Left lung (tissue), 10 donors: ENCODE data around the gene SMARCAL1. TPM values are rescaled to one million over a fixed set of nuclear protein-coding genes. Genes with fewer than 3 reads are reported as not detected.

Experiments
- ATAC-seq: fragments of 200-7000 bp; cut with Tn5 transposase; one replicate; pipeline ENCODE4 v1.9.1; 2020; ENCODE audit warnings: moderate library complexity
- DNase-seq, 4 donors: peaks; one replicate each; pipeline ENCODE4 v3.0.0-alpha.2; 2013 to 2020
- H3K27ac ChIP-seq, 2 donors: fragments of 200-600 bp; sonication (generic) in 1 of 2; one replicate each; pipeline versions ENCODE4 v1.5.0 to v1.8.0; 2020 to 2021
- H3K27me3 ChIP-seq, 2 donors: fragments of 200-600 bp; sonication (generic) in 1 of 2; one replicate each; pipeline versions ENCODE4 v1.5.0 to v1.8.0; 2020 to 2021
- H3K36me3 ChIP-seq, 2 donors: fragments of 200-600 bp; sonication (generic) in 1 of 2; one replicate each; pipeline versions ENCODE4 v1.5.0 to v1.8.0; 2020 to 2021
- H3K4me1 ChIP-seq, 2 donors: fragments of 200-600 bp; one replicate each; pipeline ENCODE4 v1.8.0; 2021
- H3K4me3 ChIP-seq, 2 donors: fragments of 200-600 bp; sonication (generic) in 1 of 2; one replicate each; pipeline versions ENCODE4 v1.5.0 to v1.8.0; 2020 to 2021; ENCODE audit warnings: mild to moderate bottlenecking in 1 of 2
- H3K9me3 ChIP-seq, 2 donors: fragments of 200-600 bp; sonication (generic) in 1 of 2; one replicate each; pipeline versions ENCODE4 v1.5.0 to v1.8.0; 2020 to 2021
- intact Hi-C, 2 donors: fragments of 100-400 bp; cut with DNase I; formaldehyde crosslinking; loops; one replicate each; pipeline versions ENCODE4 v1.11.2 to v1.14.2; 2022
- polyA plus RNA-seq, 6 donors: library from polyadenylated mRNA; unstranded; fragments of 120-200 nt; gene quantifications; one replicate each; pipeline ENCODE4 v1.2.1, GENCODE V29; 2013; ENCODE audit not compliant: insufficient read length in 6 of 6
- total RNA-seq, 2 donors: library from RNA; stranded (reverse); fragmentation: NEBNext Ultra II Directional; extraction: Animal tissue kit (Norgen Biotek cat#: 25700); gene quantifications; one replicate each; pipeline ENCODE4 v1.2.1, GENCODE V29; 2021
- TF ChIP-seq, protein P1 (sequence below), 2 donors: fragments of 200-600 bp; sonication (generic) in 1 of 2; IDR thresholded peaks; one replicate each; pipeline versions ENCODE4 v1.5.0 to v1.8.0; 2021; ENCODE audit warnings: antibody characterized with exemption in 2 of 2
- donor health status: DM: no; HTN: yes; CAD: no.
- donor health status: DM: no; HTN: no; CAD: no.

Gene SMARCAL1
- total and polyA plus RNA-seq, 8 donors = 18.1 to 34.5 (median 29.8) TPM

DNA sequence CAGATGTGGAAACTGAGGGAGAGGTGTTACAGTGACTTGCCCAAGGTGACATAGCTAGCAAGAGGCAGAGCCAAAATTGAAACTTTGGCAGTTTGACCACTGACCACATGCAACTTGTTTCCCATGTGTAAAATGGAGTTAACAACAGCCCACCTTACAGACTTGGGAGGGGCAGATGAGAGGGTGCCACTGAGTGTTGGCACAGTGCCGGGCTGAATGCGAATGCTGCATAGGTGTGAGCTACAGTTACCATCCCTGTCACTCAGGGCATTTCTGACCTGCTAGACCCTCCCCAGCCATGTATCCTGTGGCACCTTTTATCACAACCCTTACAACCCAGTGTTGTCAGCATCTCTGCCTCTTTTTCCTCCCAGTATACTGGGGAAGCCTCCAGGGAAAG is 10.8 kb downstream of the SMARCAL1 start:
- TF ChIP-seq, protein P1, sequence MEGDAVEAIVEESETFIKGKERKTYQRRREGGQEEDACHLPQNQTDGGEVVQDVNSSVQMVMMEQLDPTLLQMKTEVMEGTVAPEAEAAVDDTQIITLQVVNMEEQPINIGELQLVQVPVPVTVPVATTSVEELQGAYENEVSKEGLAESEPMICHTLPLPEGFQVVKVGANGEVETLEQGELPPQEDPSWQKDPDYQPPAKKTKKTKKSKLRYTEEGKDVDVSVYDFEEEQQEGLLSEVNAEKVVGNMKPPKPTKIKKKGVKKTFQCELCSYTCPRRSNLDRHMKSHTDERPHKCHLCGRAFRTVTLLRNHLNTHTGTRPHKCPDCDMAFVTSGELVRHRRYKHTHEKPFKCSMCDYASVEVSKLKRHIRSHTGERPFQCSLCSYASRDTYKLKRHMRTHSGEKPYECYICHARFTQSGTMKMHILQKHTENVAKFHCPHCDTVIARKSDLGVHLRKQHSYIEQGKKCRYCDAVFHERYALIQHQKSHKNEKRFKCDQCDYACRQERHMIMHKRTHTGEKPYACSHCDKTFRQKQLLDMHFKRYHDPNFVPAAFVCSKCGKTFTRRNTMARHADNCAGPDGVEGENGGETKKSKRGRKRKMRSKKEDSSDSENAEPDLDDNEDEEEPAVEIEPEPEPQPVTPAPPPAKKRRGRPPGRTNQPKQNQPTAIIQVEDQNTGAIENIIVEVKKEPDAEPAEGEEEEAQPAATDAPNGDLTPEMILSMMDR (IDR thresholded peaks at IDR 0.05) = no peak
- no peak overlapping the region for H3K27ac ChIP-seq
- intact Hi-C loops = no loop called here
- DNase-seq = no peak
- H3K9me3 ChIP-seq = peaks cover 0 to 10% of the 10 kb centered on the region in 2 donors
- ATAC-seq = no peak
- no peaks in the 10 kb centered on the region for H3K27me3 ChIP-seq
- H3K36me3 ChIP-seq = peaks cover 0 to 88% of the 10 kb centered on the region in 2 donors
- H3K4me1 ChIP-seq = no peaks in the 10 kb centered on the region
- no peak overlapping the region for H3K4me3 ChIP-seq

DNA sequence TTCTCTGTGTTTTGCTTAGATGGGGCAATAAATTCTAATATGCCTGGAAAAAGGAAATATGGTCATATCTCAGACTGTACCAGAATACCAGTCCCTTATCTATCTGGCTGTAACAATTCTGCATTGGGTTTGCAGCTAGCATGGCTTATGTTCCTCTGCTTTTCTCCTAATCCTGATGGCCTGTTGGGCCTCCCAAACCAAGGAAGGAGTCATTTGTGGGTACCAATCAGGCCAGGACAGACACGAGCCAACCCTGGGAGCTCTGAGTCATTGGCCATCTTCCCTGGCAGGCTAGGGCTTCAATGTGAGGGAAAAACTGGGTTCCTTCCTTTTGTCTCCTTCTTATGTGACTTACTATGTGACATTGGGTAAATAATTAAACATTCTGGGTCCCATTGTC is 12.0 kb downstream of the SMARCAL1 start:
- TF ChIP-seq, protein P1 (IDR thresholded peaks at IDR 0.05) = no peak
- H3K27ac ChIP-seq = no peak overlapping the region
- H3K9me3 ChIP-seq = peaks cover 0 to 10% of the 10 kb centered on the region in 2 donors
- ATAC-seq (no peak), DNase-seq (no peak)
- intact Hi-C loops = no loop called here
- H3K4me1 ChIP-seq = no peaks in the 10 kb centered on the region
- H3K27me3 ChIP-seq = no peaks in the 10 kb centered on the region
- no peak overlapping the region for H3K4me3 ChIP-seq
- peaks cover 0 to 99% of the 10 kb centered on the region in 2 donors for H3K36me3 ChIP-seq

DNA sequence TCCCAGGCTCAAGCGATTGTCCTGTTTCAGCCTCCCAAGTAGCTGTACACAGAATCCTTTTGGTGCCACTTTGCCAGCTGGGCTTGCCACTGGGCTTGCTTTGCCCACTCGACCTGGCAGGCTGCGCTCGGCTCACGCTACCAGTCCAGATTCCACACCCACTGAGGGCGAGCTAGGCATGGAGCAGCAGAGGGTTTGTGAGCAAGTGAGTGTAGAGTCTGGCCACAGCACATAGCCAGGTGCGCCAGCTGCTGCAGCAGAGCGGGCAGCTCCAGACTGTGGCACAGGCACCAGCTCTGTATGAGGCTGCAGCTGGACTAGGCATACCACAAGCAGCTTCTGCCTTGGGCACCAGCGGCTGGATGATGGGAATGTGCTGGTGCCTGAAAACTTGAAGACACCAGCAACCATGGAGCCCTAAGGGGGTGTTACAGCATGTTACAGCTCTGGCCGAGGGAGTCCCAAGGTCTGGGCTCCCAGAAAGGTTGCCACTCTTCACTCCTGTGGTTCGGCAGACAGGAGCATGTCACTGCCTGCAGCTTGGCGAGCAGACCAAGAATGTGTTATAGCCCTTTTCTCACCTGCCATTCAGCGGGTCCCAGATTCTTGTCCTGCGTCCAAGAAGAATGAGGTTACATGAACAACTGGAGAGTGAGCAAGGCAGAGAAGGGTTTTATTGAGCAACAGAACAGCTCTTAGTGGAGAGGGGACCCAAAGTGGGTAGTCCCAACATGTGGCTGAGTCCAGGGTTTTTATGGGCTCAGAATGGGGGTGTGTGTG is 12.9 kb downstream of the SMARCAL1 start:
- intact Hi-C loops = no loop called here
- no peak overlapping the region for H3K4me3 ChIP-seq
- peaks cover 0 to 10% of the 10 kb centered on the region in 2 donors for H3K9me3 ChIP-seq
- H3K36me3 ChIP-seq = peaks cover 0 to 99% of the 10 kb centered on the region in 2 donors
- no peaks in the 10 kb centered on the region for H3K27me3 ChIP-seq
- H3K27ac ChIP-seq = no peak overlapping the region
- no peaks in the 10 kb centered on the region for H3K4me1 ChIP-seq
- DNase-seq = no peak
- TF ChIP-seq, protein P1 (IDR thresholded peaks at IDR 0.05) = no peak
- no peak for ATAC-seq

- H3K9me3 ChIP-seq = peaks cover 0 to 10% of the 10 kb centered on the region in 2 donors
- H3K4me1 ChIP-seq = no peaks in the 10 kb centered on the region
- no peak overlapping the region for H3K27ac ChIP-seq
- intact Hi-C loops = no loop called here
- TF ChIP-seq, protein P1 (IDR thresholded peaks at IDR 0.05) = no peak
- ATAC-seq (no peak), DNase-seq (no peak)
- H3K4me3 ChIP-seq = no peak overlapping the region
- peaks cover 0 to 99% of the 10 kb centered on the region in 2 donors for H3K36me3 ChIP-seq
- H3K27me3 ChIP-seq = no peaks in the 10 kb centered on the region
Observed at GRCh38 chr2:216426166-216426777, 14.0 kb downstream of the SMARCAL1 start.

GRCh38 chr2:216426938-216427337 is 14.7 kb downstream of the SMARCAL1 start:
- Histone ChIP-seq H3K4me3 (no peak overlapping the region), H3K27ac (no peak overlapping the region), H3K36me3 (peaks cover 0 to 99% of the 10 kb centered on the region in 2 donors), H3K27me3 (no peaks in the 10 kb centered on the region), H3K9me3 (peaks cover 0 to 10% of the 10 kb centered on the region in 2 donors), H3K4me1 (no peaks in the 10 kb centered on the region)
- TF ChIP-seq, protein P1 (IDR thresholded peaks at IDR 0.05) = no peak
- intact Hi-C loops = no loop called here
- ATAC-seq (no peak), DNase-seq (no peak)
